T-helper 17 cell (primary cell): ENCODE data around the gene ALDH1A3. TPM values are rescaled to one million over a fixed set of nuclear protein-coding genes. Genes with fewer than 3 reads are reported as not detected.

Experiments
- ATAC-seq: fragments of 150-1000 bp; cut with Tn5 transposase; 2 replicates; pipeline ENCODE4 v1.10.0; 2021; ENCODE audit warnings: mild to moderate bottlenecking, moderate library complexity
- DNase-seq, 3 donors: peaks; one replicate each; pipeline versions ENCODE4 v3.0.0 to v3.0.0-alpha.2; 2020 to 2021
- H3K9me3 ChIP-seq: one replicate; pipeline ENCODE4 v1.7.0; 2013; ENCODE audit warnings: low read length, mild to moderate bottlenecking; ENCODE audit not compliant: control insufficient read depth, poor library complexity, severe bottlenecking
- H3K27ac Mint-ChIP-seq: one replicate; pipeline ENCODE4 v1.8.0; 2022; ENCODE audit warnings: mild to moderate bottlenecking, moderate library complexity, mixed read lengths
- H3K27me3 Mint-ChIP-seq: one replicate; pipeline ENCODE4 v1.8.0; 2022; ENCODE audit warnings: mixed read lengths
- H3K36me3 Mint-ChIP-seq: one replicate; pipeline ENCODE4 v1.8.0; 2022; ENCODE audit warnings: low read depth, mixed read lengths
- H3K4me1 Mint-ChIP-seq: one replicate; pipeline ENCODE4 v1.8.0; 2022; ENCODE audit warnings: mild to moderate bottlenecking, mixed read lengths
- H3K4me3 Mint-ChIP-seq: one replicate; pipeline ENCODE4 v1.8.0; 2022; ENCODE audit warnings: mild to moderate bottlenecking, moderate library complexity, mixed read lengths
- total RNA-seq, 4 donors: library from RNA in 2 of 4; stranded (reverse) in 2 of 4; gene quantifications; one replicate each; pipeline ENCODE4 v1.2.3 and lab custom pipeline; 2022 to 2026

ALDH1A3 gene
- total RNA-seq, 2 donors from 2014 or later, result not detected

DNA sequence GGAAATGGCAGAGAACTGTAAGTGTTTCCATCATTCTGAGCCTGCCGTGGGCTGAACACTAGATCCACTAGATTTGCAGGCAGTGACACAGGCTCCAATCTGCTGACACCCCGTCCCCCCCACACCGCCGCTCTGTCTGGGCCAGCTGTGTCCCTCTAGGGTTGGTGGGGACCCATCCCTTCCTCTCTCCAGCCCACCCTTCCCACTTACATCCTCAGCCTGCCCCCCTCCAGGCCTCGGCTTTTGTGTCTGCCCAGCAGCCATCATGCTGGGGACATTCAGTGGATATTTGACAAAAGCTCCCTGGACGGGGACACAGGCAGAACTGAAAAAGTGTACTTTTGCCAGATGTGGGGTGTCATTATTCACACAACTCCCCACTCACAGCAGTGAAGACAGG lies 28.8 kb downstream of the ALDH1A3 start:
- H3K36me3 Mint-ChIP-seq, result no peaks in the 10 kb centered on the region
- H3K27me3 Mint-ChIP-seq, result peaks cover 64% of the 10 kb centered on the region
- H3K4me3 Mint-ChIP-seq, result no peak overlapping the region
- DNase-seq, result no peak
- no peak overlapping the region for H3K27ac Mint-ChIP-seq
- no peak for ATAC-seq
- no peaks in the 10 kb centered on the region for H3K9me3 ChIP-seq
- H3K4me1 Mint-ChIP-seq, result no peaks in the 10 kb centered on the region

GRCh38 chr15:100909565-100909964 lies 29.9 kb downstream of the ALDH1A3 start:
- Mint-ChIP-seq H3K27me3 (peaks cover 67% of the 10 kb centered on the region), H3K4me1 (no peaks in the 10 kb centered on the region), H3K27ac (no peak overlapping the region), H3K36me3 (no peaks in the 10 kb centered on the region), H3K4me3 (no peak overlapping the region)
- ATAC-seq (no peak), DNase-seq (no peak)
- no peaks in the 10 kb centered on the region for H3K9me3 ChIP-seq

GRCh38 chr15:100909989-100910955 lies 30.6 kb downstream of the ALDH1A3 start:
- Mint-ChIP-seq H3K4me1 (no peaks in the 10 kb centered on the region), H3K27ac (no peak overlapping the region), H3K4me3 (no peak overlapping the region), H3K36me3 (no peaks in the 10 kb centered on the region), H3K27me3 (peaks cover 67% of the 10 kb centered on the region)
- no peak for ATAC-seq
- DNase-seq, result no peak
- H3K9me3 ChIP-seq, result no peaks in the 10 kb centered on the region

DNA sequence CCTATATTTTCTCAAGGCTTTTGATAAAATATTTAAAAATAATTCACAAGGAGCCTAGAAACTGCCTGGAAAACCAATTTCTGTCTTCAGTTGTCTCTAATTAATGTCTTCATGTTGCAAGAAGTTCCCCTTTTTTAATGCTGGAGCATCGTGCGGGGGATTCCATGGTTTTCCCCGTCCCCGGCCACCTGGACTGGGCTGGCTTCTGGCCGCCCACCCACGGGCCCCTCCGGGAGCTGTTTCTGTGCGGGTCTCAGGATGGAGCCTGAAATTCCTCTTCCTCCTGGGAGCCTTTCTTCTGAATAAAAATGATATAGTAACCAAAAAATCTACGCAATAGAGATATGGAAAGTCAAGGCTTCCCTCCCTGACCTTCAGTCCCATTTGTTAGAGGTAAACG lies 31.5 kb downstream of the ALDH1A3 start:
- DNase-seq, result no peak

GRCh38 chr15:100913961-100914360 lies 34.3 kb downstream of the ALDH1A3 start:
- no peaks in the 10 kb centered on the region for H3K9me3 ChIP-seq
- Mint-ChIP-seq H3K27me3 (peaks cover 63% of the 10 kb centered on the region), H3K4me3 (no peak overlapping the region), H3K4me1 (peaks cover 5% of the 10 kb centered on the region), H3K27ac (no peak overlapping the region), H3K36me3 (no peaks in the 10 kb centered on the region)
- ATAC-seq (no peak), DNase-seq (no peak)

More for the DNA sequence above, 31.5 kb downstream of the ALDH1A3 start:
- no peak overlapping the region for H3K27ac Mint-ChIP-seq
- no peaks in the 10 kb centered on the region for H3K36me3 Mint-ChIP-seq
- no peak for ATAC-seq
- no peaks in the 10 kb centered on the region for H3K4me1 Mint-ChIP-seq
- no peaks in the 10 kb centered on the region for H3K9me3 ChIP-seq
- H3K4me3 Mint-ChIP-seq, result no peak overlapping the region
- H3K27me3 Mint-ChIP-seq, result peaks cover 66% of the 10 kb centered on the region

DNA sequence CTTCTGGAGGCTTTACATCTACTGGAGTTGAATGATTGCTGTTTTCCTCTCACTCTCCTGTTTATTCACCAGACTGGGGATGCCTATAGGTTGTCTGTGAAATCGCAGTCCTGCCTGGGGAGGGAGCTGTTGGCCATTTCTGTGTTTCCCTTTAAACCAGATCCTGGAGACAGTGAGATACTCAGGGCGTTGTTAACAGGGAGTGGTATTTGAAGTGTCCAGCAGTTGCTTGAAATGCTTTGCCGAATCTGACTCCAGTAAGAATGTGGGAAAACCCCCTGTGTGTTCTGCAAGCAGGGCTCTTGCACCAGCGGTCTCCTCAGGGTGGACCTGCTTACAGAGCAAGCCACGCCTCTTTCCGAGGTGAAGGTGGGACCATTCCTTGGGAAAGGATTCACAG lies 35.2 kb downstream of the ALDH1A3 start:
- ATAC-seq (no peak), DNase-seq (no peak)
- no peaks in the 10 kb centered on the region for H3K9me3 ChIP-seq
- H3K36me3 Mint-ChIP-seq, result no peaks in the 10 kb centered on the region
- no peak overlapping the region for H3K27ac Mint-ChIP-seq
- H3K4me1 Mint-ChIP-seq, result peaks cover 6% of the 10 kb centered on the region
- H3K4me3 Mint-ChIP-seq, result no peak overlapping the region
- H3K27me3 Mint-ChIP-seq, result peaks cover 57% of the 10 kb centered on the region

- peaks cover 5% of the 10 kb centered on the region for H3K36me3 Mint-ChIP-seq
- peaks cover 19% of the 10 kb centered on the region for H3K4me1 Mint-ChIP-seq
- ATAC-seq (peak; percentile 90), DNase-seq (peak; percentile 23 to 64 (median 23))
- H3K27ac Mint-ChIP-seq, result no peak overlapping the region
- peaks cover 65% of the 10 kb centered on the region for H3K27me3 Mint-ChIP-seq
- peak overlapping the region; percentile 92 for H3K4me3 Mint-ChIP-seq
- no peaks in the 10 kb centered on the region for H3K9me3 ChIP-seq
Measured at GRCh38 chr15:100918034-100918689, 38.5 kb downstream of the ALDH1A3 start.

DNA sequence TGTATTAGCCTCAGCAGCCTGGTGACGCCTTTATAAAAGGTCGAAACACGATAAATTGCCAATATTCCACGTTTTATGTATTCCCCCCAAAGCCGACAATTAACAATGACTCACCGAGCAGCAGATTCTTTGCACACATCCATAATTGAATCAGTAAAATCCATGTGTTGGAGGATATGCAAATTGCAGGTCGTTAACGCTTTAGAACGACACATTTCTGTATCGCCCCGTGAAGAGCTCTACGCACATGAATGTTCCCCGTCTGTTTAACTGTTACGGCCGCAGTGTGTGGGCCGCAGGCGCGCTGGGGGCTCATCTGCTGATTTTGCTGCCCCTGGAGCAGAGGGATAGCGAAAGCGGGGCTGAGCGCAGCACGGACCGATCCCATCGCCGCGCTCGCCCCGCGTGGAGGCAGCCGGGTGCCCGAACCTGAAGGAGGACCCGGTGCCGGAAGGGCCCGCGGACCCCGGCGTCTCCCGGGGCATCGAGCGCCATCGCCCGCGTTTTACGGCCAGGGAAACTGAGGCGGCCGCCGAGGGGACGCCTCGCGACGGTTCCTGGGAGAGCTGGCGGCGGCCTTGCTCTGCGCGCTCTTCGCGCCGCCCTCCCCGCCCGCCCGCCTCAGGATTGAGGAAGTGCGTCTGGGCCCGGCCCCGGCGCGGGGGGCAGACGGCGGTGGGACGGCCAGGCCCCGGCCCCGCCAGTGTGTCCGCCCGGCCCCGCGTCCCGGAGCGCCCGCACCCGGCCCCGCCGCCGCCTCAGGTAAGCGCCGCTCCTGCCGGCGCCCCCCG lies 39.3 kb downstream of the ALDH1A3 start, which contains the start of gene LRRK1:
Gene LRRK1, plus strand, starts transcription at position 668 of the 791 bp plus-strand sequence. CDS start 5,276 bp downstream, outside the sequence.
- peaks cover 19% of the 10 kb centered on the region for H3K4me1 Mint-ChIP-seq
- peak within 1 kb of the TSS; percentile 92 for H3K4me3 Mint-ChIP-seq
- no peak for DNase-seq

DNA sequence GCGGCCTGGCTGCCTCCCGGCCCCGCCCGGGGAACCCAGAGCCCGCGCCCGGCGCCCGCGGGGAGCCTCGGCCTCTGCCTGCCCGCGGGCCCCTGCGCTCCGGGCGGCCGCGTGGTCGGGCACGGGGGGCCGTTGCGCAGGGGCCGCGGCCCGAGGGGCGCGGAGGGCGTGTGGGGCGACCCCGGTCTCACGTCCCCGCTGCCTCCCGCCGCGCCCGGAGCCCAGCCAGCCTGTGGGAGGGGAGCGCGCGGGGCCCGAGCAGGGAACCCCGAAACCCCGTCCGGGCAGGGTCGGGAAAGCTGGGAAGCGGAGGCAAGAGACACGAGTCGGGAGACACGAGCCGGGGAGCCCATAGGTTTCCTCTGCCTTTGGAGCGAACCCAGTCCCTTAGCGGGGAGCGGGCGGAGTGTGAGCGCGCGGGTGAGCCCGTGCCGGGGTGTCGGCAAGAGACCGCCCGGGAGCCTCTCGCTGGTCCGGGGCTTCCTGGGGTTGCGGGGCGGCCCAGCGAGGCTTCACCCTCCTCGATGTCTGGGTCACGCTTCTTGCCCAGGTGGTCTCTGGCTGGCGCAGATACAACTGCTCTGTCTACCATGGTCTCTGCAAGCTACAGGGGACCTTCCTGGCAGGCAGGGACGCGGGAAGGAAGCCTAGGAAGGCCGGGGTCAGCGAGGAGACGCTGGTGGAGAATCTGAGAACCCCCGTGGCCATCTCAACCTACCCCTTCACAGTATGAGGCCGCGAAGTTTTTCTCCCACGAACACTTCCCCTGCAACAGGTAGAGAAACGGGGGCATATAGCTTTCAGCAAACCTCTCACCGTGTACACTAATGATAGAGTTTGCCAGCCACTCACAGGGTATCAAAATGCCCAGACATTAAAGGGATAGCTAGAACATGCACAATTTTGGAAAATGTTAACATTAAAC lies 40.1 kb downstream of the ALDH1A3 start:
- Mint-ChIP-seq H3K36me3 (peaks cover 5% of the 10 kb centered on the region), H3K4me1 (peaks cover 19% of the 10 kb centered on the region), H3K27me3 (peaks cover 69% of the 10 kb centered on the region), H3K27ac (no peak overlapping the region), H3K4me3 (peak overlapping the region; percentile 84)
- ATAC-seq (peak; percentile 35), DNase-seq (no peak)
- H3K9me3 ChIP-seq, result no peaks in the 10 kb centered on the region

More for the DNA sequence above, 39.3 kb downstream of the ALDH1A3 start, which contains the start of gene LRRK1:
- H3K36me3 Mint-ChIP-seq, result peaks cover 5% of the 10 kb centered on the region
- no peaks in the 10 kb centered on the region for H3K9me3 ChIP-seq
- no peak within 1 kb of the TSS for H3K27ac Mint-ChIP-seq
- ATAC-seq, result peak; percentile 49
- H3K27me3 Mint-ChIP-seq, result peaks cover 69% of the 10 kb centered on the region

DNA sequence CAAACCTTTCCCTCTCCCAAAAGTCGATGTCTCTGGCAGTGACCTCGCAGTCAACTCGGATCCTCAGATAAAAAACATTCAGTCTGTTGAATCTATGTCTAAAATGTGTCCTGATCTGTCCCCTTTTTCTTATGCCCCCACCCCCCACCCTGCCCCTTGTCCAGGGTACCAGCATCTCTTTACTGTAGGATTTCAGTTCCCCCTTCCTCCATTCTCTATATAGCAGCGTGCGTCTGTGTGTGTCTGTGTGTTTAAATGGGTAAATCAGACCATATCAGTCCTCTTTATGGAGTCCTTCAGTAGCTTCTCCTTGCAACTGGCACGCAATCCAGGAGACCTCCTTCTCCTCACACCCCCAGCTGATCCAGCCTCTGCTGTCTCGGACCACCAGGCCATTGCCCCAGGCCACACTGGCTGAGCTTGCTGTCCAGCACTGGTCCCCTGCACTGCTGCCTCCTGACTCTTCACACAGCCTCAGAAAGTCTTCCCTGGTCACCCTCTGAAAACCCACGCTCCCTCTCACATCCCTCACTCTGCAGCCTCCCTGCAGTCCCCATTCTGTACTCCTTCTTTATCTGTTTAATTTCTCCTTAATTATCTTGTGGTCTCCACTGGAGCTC lies 41.0 kb downstream of the ALDH1A3 start:
- ATAC-seq (no peak), DNase-seq (no peak)
- peaks cover 19% of the 10 kb centered on the region for H3K4me1 Mint-ChIP-seq
- H3K27me3 Mint-ChIP-seq, result peaks cover 66% of the 10 kb centered on the region
- H3K27ac Mint-ChIP-seq, result no peak overlapping the region
- peak overlapping the region; percentile 84 for H3K4me3 Mint-ChIP-seq
- H3K9me3 ChIP-seq, result no peaks in the 10 kb centered on the region
- peaks cover 5% of the 10 kb centered on the region for H3K36me3 Mint-ChIP-seq

GRCh38 chr15:100922192-100923040 lies 42.8 kb downstream of the ALDH1A3 start:
- peaks cover 5% of the 10 kb centered on the region for H3K36me3 Mint-ChIP-seq
- H3K4me1 Mint-ChIP-seq, result peaks cover 21% of the 10 kb centered on the region
- peaks cover 54% of the 10 kb centered on the region for H3K27me3 Mint-ChIP-seq
- peak overlapping the region; percentile 3 for H3K4me3 Mint-ChIP-seq
- no peak for ATAC-seq
- peak overlapping the region; percentile 80 for H3K27ac Mint-ChIP-seq
- no peaks in the 10 kb centered on the region for H3K9me3 ChIP-seq
- DNase-seq, result no peak
